D341Med (cell line): ENCODE data around the gene KRTAP4-16.
"Not testable (repeated sequence)": the region's sequence is repeated elsewhere in the genome, so short reads cannot be mapped to it uniquely, and the experiment has no call there.

Source experiments
- DNase-seq: peaks from one replicate; pipeline ENCODE4 v3.0.0; 2012; ENCODE audit warnings: low spot score

Gene KRTAP4-16

DNA sequence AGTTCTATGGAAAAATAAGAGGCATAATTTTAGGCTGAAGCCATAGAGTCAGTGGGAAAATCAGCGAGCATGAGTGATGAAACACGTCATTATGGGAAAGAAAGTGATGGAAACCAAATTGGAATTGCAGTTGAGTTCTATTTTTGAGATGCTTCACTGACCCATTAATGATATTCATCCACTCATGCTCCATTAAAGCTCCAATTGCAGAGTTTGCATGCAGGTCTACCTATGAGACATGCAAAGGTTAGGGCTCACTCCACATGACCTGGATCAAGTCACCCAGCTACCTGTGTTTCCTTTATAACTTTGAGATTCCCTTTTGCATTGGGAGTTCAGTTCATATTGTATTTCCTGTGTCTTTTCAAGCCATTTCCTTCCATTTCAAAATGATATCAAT, 28.3 kb downstream of the KRTAP4-16 start:
- DNase-seq: no peak

DNA sequence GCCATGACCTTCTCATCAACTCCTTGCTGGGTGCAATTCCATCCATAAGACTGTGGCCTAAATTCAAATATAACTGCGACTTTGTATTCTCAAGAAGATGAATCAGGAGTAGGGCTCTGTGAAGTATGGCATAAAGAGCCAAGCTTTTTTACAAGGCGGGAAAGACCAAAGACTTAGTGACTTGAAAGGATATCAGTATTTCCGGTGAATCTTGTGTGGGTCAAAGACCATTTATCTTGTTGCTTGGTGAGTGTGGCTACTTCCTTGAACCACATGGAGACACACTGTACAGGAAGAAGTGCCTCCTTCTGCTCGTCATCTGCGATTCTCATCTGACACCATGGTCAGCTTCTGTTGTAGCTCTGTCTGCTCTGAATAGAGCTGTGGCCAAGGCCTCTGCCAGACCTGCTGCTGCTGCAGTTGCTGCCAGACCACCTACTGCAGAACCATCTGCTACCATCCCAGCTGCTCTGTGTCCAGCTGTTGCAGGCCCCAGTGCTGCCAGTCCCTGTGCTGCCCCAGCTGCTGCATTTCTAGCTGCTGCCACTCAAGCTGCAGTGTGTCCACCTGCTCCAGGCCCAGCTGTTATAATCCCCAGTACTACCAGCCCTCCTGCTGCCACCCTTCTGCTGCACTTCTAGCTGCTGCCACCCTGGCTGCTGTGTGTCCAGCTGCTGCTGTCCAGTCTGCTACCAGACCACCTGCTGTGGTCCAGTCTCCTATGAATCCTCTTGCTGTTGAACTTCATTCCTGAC, 30.2 kb downstream of the KRTAP4-16 start:
- DNase-seq: no peak

- no peak for DNase-seq
Observed at GRCh38 chr17:41069031-41069430, 33.0 kb downstream of the KRTAP4-16 start.

DNA sequence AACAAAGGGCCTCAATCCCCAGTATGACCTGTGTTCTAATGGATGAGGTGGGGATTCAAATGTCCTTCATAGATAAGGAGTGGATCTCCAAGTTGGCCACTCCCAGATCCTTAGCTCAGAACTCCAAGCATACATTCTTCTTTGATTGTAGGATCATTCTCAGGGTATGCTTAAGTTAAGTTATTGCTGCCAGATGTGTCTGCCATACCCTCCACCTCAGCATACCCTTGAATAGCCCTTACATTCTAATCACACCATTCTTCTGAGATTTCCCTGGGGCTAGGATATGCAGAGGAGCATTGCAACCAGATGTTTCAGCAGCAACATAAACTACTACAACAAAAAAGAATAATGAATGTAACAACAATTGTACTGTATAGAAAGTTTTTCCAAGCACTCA, 34.7 kb downstream of the KRTAP4-16 start:
- DNase-seq: no peak

GRCh38 chr17:41065829-41066624, 36.0 kb downstream of the KRTAP4-16 start, which contains the start of gene KRTAP2-4:
KRTAP2-4 (minus strand) TSS chr17:41065879; CDS start chr17:41065845, 34 bp downstream.
- no peak for DNase-seq

- not testable (repeated sequence) for DNase-seq
Observed at GRCh38 chr17:41065016-41065689, 36.9 kb downstream of the KRTAP4-16 start.

GRCh38 chr17:41064301-41064700, 37.7 kb downstream of the KRTAP4-16 start:
- no peak for DNase-seq

DNA sequence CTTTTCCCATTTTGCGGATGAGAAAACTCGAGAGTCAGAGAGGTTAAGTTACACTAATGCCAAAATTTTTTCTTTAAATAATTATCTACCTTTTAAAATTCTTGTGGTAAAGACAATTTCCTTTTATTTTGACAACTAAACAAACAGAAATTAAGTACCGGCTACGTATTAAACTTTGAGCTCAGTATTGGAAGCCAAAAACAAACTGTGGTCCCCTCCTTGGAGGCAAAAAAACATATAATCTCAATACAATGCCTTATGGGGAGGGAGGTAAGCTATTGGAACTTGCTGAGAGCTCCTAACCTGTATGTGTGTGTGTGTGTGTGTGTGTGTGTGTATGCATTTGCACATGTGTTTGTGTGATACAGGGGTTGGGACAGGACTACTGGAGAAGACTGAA, 38.6 kb downstream of the KRTAP4-16 start:
- no peak for DNase-seq

- DNase-seq: no peak
Observed at GRCh38 chr17:41061964-41062363, 40.0 kb downstream of the KRTAP4-16 start.

DNA sequence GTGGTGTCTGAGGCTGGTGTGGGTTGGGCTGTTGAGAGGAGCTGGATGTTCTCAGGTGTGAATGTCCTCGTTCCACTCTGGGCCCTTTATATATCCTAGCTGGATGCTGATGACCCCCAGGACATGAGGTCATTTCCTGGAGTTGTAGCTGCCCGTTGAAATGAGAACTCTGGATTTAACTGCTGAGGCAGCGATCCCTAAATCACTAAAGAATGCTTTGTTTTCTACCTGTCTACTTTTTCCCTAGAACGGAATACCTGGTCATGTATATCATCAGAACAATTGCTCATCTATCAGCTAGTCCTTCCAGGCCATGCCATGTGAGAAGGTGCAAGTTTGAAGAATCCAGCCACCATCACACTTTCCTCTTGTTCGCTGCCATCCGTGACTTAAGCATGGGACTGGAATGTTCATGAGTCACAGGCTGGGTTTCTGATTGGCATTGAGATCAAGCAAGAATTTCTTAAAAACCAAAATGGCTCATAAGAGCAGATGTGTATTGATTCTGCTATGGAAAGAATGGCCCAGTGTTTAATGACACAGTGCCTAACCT, 41.9 kb downstream of the KRTAP4-16 start, which contains the start of gene KRTAP2-3:
Gene KRTAP2-3, minus strand, starts transcription at position 63 of the 553 bp plus-strand sequence. CDS start 64 bp downstream, outside the sequence.
- DNase-seq: no peak

GRCh38 chr17:41059276-41060051, 42.5 kb downstream of the KRTAP4-16 start:
- not testable (repeated sequence) for DNase-seq

GRCh38 chr17:41058741-41059140, 43.3 kb downstream of the KRTAP4-16 start:
- no peak for DNase-seq

- no peak for DNase-seq
Observed at GRCh38 chr17:41057547-41057946, 44.5 kb downstream of the KRTAP4-16 start.

GRCh38 chr17:41055130-41055529, 46.9 kb downstream of the KRTAP4-16 start, which contains the start of gene KRTAP2-2:
KRTAP2-2 (minus strand) TSS chr17:41055230; CDS start chr17:41055211, 19 bp downstream.
- not testable (repeated sequence) for DNase-seq

- not testable (repeated sequence) for DNase-seq
Observed at GRCh38 chr17:41054556-41054955, 47.5 kb downstream of the KRTAP4-16 start.

DNA sequence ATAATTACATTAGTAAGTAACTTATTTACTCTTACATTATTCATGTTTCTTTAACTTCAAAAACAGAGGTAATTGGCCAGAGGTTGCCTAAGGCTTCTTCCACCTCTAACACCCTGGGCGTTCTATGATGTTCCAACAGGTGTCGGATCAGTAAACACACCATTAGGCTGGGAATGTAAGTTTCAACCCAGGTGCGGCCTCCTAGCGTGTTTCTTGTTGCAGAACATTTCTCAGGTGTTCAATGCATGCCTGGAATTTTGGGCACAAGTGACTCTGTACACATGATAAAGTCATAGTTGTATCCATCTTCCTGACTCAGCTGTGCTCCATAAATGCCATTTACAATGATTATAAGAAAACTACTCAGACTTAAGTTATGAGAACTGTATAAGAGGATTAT, 48.0 kb downstream of the KRTAP4-16 start:
- DNase-seq: no peak

GRCh38 chr17:41052566-41052965, 49.4 kb downstream of the KRTAP4-16 start:
- DNase-seq: no peak
